IPS-NIHi7 (cell line): ENCODE results near the gene HES2.
A peak's percentile ranks its signal among the peaks of the same experiment; 100 is the strongest.
"Not testable (repeated sequence)": the region's sequence is repeated elsewhere in the genome, so short reads cannot be mapped to it uniquely, and the experiment has no call there.

Experiments
- DNase-seq: peaks from one replicate; pipeline ENCODE4 v3.0.0; 2012; ENCODE audit warnings: mixed read lengths; ENCODE audit errors: extremely low spot score

The HES2 gene

DNA sequence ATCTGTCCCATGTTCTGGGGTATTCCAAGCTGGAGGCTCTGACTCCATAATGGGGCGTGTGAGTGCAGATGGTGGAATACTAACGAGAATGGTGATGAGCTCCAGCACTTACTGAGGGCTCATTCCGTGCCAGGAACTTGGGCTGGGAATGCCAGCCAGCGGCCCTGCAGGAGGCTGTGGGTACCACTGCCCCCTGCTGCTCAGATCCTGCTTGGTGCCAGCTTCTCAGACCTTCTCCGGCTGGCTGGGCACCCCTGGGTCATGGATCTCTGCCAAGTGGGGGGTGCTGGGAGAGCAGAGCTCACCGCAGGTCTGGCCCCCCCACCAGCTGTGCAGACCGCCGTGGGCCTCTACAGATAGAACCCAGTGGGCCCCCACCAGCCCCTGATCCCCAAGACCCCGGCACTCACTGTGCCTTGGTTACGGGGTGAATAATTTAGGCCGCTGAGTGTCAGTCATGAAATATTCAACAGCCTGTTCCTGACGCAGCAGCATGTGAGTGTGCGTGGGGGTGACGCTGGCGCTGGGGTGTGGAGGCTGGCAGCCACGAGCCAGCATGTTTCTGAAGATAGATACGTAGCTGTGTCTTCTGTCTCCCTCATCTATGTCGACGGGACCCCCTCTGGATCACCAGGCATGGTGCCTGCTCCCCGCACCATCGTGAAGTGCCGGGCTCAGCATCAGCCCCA, 17.4 kb upstream of the HES2 start:
- DNase-seq = not testable (repeated sequence)

- DNase-seq = not testable (repeated sequence)
Observed at GRCh38 chr1:6436277-6436676, 16.6 kb upstream of the HES2 start.

GRCh38 chr1:6435547-6435946, 15.8 kb upstream of the HES2 start:
- DNase-seq = no peak

- no peak for DNase-seq
Observed at GRCh38 chr1:6435129-6435528, 15.4 kb upstream of the HES2 start.

DNA sequence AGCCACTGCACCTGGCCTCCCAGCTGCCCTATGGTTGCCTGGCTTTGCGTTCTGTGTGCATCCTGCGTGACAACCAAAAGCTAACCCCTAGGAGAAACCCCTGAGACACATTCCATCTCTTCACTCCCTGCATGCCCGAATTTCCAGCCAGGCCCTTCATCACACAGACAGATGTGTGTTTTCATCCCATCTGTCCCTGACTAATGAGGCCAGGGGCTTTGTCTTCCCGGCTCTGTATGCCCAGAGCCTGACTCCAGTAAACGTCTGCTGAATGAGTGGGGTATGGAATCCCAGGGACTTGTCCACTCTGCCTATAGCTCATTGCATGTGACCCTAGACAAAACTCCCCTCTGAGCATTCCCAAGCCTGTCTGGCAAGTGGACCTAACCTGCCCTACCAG, 14.5 kb upstream of the HES2 start:
- DNase-seq = no peak

DNA sequence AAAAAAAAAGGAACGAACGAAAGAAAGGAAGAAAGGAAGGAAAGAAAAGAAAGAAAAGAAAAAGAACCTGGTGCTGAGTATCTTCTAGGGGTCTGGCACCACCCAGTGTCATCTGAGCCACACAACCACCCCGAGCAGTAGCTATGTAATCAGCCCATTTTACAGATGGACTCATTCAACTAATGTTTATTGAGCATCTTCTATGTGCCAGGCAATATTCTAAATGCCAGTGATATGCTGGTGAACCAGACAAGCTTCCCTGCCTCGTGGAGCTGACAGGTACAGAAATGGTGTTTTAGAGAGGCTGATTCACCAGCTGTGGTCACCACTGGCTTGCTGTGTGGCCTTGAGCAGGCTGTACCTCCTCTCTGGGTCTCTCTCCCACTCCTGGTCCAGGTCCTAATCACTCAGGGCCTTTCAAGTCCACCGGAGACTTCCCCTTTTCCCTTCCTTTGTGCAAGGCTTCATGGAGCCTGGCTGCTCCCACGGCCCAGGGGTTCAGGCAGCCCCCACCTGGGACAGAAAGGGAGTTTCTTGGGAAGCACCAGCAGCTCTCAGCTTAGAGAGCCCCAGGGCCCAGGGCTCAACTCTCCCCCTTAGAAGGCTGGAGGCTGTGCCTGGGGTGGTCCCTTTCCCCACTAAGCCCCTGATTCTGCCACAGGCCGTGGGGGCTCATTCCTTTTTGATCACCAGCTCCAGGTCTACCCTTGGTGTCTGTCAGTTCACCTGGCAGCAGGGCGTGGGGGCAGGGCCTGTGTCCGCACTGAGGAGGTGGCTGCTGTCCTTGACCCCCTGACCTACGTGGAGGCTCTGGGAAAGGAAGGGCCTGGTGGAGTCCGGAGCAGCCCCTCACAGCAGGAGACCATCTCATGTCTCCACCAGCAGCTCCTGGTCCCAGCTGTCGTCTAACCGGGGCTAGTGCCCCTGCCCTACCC, 12.2 kb upstream of the HES2 start:
- not testable (repeated sequence) for DNase-seq

- DNase-seq = not testable (repeated sequence)
Observed at GRCh38 chr1:6429660-6430411, 10.1 kb upstream of the HES2 start.

DNA sequence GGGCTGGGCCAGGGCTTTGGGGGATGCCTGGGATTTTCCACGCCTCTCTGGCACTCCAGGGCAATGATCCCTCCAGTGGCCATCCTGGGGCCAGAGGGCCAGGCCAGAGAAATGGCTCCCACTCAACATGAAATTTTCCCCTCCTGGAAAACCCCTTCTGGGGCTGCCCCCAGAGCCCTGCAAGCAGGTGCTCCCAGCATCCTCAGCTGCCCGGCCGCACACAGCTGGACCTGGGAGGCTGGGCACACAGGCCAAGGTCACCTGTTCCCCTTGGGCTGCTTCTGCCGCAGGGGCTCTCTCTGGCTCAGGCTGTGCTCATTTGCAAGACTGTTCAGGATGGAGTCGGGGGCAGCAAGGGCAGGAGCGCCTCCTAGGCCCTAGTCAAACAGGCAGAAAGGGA, 8.7 kb upstream of the HES2 start:
- DNase-seq = not testable (repeated sequence)

DNA sequence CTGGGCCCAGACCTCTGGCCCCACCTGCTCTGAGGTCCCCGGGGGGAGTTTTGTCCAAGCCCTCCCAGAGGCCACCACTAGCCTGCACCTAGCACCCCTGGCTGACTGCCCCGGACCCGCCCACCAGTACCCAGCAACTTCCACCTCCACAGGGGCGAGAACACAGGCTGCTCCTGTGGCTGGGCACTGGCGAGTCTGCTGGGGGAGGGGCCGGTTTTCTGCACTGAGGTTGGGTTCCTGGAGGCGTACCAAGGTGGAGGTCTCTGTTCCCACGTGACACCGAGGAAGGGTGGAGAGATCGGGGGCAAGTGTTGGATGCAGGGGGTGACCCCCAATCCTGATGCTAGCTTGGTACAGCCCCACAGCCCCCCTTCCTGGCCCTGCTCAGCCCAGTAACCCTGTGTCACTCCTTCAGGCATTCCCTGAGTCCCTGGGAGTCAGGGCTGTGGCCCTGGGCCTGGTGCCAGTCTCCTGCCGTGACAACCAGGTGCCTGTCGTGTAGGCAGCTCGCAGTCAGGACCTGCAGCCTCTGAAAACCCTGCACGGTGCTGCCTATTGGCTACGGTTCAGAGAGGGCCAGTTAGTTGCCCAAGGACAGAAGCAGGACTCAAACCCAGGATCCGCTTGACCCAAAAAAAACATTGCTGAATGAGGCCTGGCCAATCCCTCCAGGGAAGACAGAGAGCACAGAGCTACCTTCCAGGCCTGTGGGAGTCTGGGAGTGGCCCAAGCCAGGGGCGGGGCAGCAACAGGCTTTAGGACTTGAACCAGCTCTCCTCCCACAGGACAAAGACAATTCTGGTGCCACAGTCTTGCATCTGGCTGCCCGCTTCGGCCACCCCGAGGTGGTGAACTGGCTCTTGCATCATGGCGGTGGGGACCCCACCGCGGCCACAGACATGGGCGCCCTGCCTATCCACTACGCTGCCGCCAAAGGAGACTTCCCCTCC, 8.0 kb upstream of the HES2 start:
- no peak for DNase-seq

DNA sequence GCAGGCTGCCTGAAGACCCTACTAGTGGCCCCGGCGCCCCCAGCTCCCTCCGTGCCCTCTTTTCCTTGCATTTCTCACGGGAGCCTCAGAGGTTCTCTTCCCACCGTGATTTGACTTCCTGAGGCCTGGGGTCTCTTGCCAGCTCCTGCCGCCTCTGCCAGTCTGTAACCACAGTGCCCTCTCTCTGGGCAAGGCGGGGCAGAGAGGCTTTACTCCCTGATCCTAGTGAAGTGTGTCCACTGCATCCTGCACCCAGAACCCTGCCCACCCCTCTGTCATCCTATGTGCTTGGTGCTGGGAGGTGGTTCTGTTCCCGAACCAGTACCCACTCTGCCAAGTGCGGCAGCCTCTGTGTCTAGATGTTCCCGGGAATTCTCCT, 7.2 kb upstream of the HES2 start:
- DNase-seq = no peak

DNA sequence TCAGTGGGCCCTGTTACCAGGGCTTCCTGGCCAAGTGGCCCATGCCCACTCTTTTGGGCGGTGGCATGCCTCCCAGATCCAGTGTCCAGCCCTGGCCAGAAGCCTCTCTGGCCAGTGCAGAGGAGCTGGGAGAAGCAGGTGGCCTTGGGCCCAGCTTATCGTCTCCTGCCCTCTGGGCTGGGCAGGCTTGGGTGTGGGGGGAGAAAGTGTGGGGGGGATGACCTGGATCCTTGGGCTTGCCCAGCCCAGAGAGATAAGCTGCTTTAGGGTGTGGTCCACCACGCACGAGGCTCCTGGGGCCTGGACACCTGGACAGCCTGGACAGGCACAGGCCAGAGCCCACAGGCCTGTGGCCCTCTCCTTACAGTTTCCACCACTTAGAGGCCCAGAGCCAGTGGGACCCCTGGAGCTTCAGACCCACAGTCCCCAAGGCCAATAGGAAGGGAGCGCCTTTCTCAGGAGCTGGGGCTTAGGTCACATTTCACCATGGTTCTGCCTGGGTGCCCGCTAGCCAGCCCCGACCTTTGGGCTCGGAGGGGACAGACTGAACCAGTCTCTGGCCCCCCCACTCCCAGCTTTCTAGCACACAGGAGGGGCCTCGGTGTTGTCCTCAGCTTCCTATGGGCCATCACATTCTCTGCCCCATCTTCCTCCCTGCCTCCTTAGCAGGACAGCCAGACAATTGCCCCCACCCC, 6.7 kb upstream of the HES2 start:
- no peak for DNase-seq

DNA sequence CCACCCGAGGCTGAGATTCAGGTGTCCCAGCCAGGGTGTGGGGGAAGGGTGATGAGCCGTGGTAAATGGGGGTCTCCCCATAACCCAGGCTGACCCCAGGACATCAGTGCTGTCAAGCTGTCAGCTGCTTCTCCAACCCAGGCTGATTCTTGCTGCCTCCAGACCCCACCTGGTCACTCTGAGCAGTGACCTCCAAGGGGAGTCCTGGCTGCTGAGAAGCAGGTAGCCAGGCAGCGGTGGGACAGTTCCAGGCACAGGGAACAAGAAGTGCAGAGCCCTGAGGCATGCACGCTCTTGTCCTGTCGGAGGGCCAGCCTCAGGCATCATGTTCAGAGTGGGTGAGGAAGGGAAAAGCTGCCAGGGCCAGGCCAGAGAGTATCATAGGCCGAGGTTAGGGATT, 5.9 kb upstream of the HES2 start:
- DNase-seq = no peak

DNA sequence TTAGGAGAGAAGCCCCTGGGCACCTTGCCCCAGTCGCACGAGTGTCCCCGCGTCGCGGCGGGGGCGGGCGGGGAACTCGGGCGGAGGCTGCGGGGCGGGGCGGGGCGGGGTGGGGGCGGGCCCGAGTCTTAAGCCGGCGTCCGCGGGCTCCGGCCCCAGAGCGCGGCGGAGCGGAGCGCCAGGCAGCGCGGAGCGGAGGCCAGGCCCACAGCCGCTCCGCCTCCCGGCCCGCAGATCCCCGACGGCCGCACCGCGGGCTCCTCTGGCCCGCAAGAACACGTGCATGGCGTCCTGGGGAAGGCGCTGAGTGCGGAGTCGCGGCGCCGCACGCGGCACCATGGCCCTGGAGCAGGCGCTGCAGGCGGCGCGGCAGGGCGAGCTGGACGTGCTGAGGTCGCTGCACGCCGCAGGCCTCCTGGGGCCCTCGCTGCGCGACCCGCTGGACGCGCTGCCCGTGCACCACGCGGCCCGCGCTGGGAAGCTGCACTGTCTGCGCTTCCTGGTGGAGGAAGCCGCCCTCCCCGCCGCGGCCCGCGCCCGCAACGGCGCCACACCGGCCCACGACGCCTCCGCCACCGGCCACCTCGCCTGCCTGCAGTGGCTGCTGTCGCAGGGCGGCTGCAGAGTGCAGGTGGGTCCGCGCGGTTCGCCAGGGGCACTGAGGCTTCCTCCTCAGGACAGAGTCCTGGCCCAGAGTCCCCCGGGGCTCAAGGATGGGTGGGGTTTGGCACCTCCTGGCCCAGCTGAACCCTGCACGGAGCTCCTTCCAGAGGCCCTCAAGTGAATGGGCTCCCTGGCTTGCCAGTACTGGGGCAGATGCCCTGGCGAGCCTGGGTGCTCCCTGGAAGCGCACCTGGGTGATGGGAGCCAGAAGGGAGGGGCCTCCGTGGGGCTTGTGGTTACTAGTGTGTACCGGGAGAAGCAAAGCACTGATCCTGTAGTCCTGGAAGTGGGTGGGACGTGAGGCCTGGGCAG, 5.2 kb upstream of the HES2 start, which contains the start of gene ESPN:
Gene ESPN, plus strand, starts transcription at position 158 of the 975 bp plus-strand sequence. Its CDS starts 180 bp downstream, at position 338.
- peak; percentile 58 for DNase-seq

DNA sequence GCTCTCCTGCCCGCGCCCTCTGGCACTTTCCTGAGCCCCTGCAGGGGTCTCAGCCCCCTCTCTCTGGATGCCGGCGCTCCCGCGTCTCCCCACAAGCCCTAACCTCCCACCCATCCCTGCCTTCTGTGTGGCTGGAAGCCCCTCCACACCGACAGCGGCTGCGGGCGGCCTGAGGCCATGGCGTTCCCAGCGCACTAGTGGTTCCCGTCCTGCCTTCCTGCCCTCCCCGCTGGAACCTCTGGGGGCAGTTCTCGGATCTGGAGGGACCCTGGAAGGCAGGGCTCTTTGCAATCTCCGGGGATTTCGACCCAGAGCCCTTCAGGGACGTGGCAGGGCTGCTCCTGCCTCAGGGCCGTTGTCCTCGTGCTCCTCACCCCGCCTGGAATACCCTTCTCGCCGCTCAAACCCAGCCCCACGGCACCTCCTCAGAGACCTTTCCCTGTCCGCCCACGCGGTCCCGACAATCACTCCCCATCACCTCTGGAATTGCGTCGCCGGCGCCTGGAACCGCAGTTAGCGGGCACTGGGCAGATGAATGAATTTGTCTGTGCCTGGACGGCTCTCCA, 4.4 kb upstream of the HES2 start:
- peak; percentile 57 for DNase-seq

- peak; percentile 90 for DNase-seq
Observed at GRCh38 chr1:6423321-6423999, 3.7 kb upstream of the HES2 start.

GRCh38 chr1:6421266-6421665, 1.5 kb upstream of the HES2 start:
- DNase-seq = no peak

- DNase-seq = no peak
Observed at GRCh38 chr1:6420454-6421042, 829 bp upstream of the HES2 start.

DNA sequence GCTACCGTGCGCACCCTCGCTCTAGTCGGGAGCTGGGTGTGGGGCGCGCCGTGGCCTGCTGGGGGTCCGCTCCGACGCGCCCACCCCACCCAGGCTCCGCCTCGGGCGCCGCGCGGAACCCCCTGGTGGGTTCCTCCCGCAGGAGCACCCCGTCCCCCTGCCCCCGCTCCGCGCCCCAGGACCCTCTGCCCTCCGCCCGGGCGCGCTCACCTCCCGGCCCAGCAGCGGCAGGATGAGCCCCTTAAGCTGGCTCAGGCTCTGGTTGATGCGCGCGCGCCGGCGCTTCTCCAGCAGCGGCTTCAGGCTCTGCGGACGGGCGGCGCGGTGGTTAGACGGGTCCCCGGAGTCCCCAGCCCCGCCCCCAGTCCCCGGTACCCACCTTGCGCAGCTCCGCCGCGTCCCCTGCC, 319 bp downstream of the HES2 start:
- DNase-seq = peak; percentile 45
